Neural progenitor cell (in vitro differentiated cells): ENCODE results near the gene LMF1. TPM values are rescaled to one million over a fixed set of nuclear protein-coding genes. Genes with fewer than 3 reads are reported as not detected.
A peak's percentile ranks its signal among the peaks of the same experiment; 100 is the strongest.

ENCODE experiments used
- DNase-seq: peaks from one replicate; pipeline ENCODE4 v3.0.0-alpha.2; 2016; ENCODE audit warnings: low spot score
- H2AFZ ChIP-seq: fragments of 200-600 bp; sonication (generic); replicated peaks from 2 replicates; pipeline ENCODE4 v1.6.1; 2016; ENCODE audit warnings: antibody characterized with exemption
- H3F3A ChIP-seq: fragments of 200-600 bp; sonication (generic); 2 replicates; pipeline ENCODE4 v1.6.1; 2016; ENCODE audit warnings: antibody characterized with exemption, low read depth
- H3K27ac ChIP-seq: fragments of 200-600 bp; sonication (generic); 2 replicates; pipeline ENCODE4 v1.5.1; 2016; ENCODE audit warnings: mild to moderate bottlenecking
- H3K27me3 ChIP-seq: fragments of 200-600 bp; sonication (generic); 2 replicates; pipeline ENCODE4 v1.6.1; 2016; ENCODE audit warnings: mild to moderate bottlenecking, moderate library complexity
- H3K36me3 ChIP-seq: fragments of 200-600 bp; sonication (generic); 2 replicates; pipeline ENCODE4 v1.5.1; 2016
- H3K4me1 ChIP-seq: fragments of 200-600 bp; sonication (generic); 2 replicates; pipeline ENCODE4 v1.6.1; 2016; ENCODE audit warnings: mixed run types
- H3K4me2 ChIP-seq: fragments of 200-600 bp; sonication (generic); 2 replicates; pipeline ENCODE4 v1.6.1; 2016
- H3K4me3 ChIP-seq: fragments of 200-600 bp; sonication (generic); 2 replicates; pipeline ENCODE4 v1.5.1; 2016
- H3K79me2 ChIP-seq: fragments of 200-600 bp; sonication (generic); 2 replicates; pipeline ENCODE4 v1.6.1; 2016; ENCODE audit warnings: low read depth
- H3K9ac ChIP-seq: fragments of 200-600 bp; sonication (generic); 2 replicates; pipeline ENCODE4 v1.6.1; 2016
- H3K9me3 ChIP-seq: fragments of 200-600 bp; sonication (generic); 2 replicates; pipeline ENCODE4 v1.5.1; 2016; ENCODE audit warnings: low read depth
- H4K20me1 ChIP-seq: fragments of 200-600 bp; sonication (generic); 2 replicates; pipeline ENCODE4 v1.6.1; 2016; ENCODE audit warnings: low read depth
- H3K27ac Mint-ChIP-seq: 3 replicates; pipeline ENCODE4 v1.8.0; 2021; ENCODE audit warnings: mixed read lengths
- H3K27me3 Mint-ChIP-seq: 2 replicates; pipeline ENCODE4 v1.8.0; 2022; ENCODE audit warnings: low read depth, mild to moderate bottlenecking, inconsistent platforms, moderate library complexity, mixed read lengths; ENCODE audit not compliant: insufficient read depth
- H3K36me3 Mint-ChIP-seq: 3 replicates; pipeline ENCODE4 v1.8.0; 2021; ENCODE audit warnings: mixed read lengths
- H3K4me1 Mint-ChIP-seq: 3 replicates; pipeline ENCODE4 v1.8.0; 2021; ENCODE audit warnings: mixed read lengths
- H3K4me3 Mint-ChIP-seq: 3 replicates; pipeline ENCODE4 v1.8.0; 2021; ENCODE audit warnings: mild to moderate bottlenecking, moderate library complexity, mixed read lengths
- H3K9me3 Mint-ChIP-seq: 3 replicates; pipeline ENCODE4 v1.8.0; 2020; ENCODE audit warnings: mixed read lengths
- EZH2phosphoT487 ChIP-seq: fragments of 200-600 bp; sonication (generic); IDR thresholded peaks from 2 replicates; pipeline ENCODE4 v1.6.1; 2017; ENCODE audit warnings: antibody characterized with exemption
- total RNA-seq: library from RNA; depleted of rRNA; stranded (reverse); fragments of >200 nt; gene quantifications from 2 replicates; pipeline ENCODE4 v1.2.3, GENCODE V29; 2015; ENCODE audit warnings: low replicate concordance
- TF ChIP-seq, protein P1 (sequence below): fragments of 200-600 bp; sonication (generic); IDR thresholded peaks from 2 replicates; pipeline ENCODE4 v1.5.1; 2017; ENCODE audit warnings: antibody characterized with exemption, mild to moderate bottlenecking

Gene LMF1
- total RNA-seq, 1 donor from 2014 or later, result 3.4 TPM

DNA sequence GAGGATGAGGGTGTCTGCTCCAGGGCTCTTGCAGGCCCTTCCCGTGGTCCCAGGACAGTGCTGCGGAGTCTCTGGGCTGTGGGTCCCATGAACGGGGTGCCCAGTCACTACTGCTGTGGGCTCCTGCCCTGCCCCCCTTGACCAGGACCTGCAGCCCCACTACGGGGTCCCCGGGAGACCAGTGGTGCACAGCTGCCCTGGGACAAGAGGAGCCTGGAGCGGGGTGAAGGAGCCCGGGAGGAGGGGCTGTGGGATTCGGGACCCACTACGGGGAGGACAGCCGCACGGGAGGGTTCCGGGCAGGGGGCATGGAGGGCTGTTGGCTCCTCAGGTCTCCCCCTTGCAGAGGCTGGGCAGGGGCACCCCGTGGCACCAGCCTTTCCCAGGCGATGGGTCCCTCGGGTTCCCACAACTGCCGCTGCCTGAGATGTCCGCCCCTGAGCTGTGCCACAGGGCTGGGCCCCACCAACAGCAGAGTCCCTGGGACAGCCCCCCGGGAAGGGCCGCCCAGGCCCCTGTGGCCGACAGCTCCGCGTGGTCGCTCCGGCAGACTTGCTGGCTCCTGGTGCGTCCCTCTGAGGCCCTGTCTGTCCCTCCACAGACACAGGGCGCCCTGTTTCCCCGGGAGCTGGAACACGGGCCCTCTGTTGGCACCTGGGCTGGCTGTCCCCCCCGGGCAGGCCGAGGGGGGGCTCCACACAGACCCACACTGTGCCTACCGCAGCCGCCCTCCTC lies 118.2 kb downstream of the LMF1 start:
- H3K9me3 Mint-ChIP-seq, result peaks cover 44% of the 10 kb centered on the region
- H3K27ac ChIP-seq, result no peak overlapping the region

GRCh38 chr16:851871-852270 lies 118.9 kb downstream of the LMF1 start:
- TF ChIP-seq EZH2phosphoT487, result no peak
- Histone ChIP-seq H3F3A (peaks cover 1% of the 10 kb centered on the region), H3K36me3 (no peaks in the 10 kb centered on the region), H3K9me3 (no peaks in the 10 kb centered on the region), H3K9ac (no peak overlapping the region), H2AFZ (no peak overlapping the region), H3K4me3 (no peak overlapping the region), H3K4me2 (no peak overlapping the region), H3K27me3 (no peaks in the 10 kb centered on the region), H4K20me1 (no peaks in the 10 kb centered on the region), H3K4me1 (no peaks in the 10 kb centered on the region), H3K27ac (no peak overlapping the region), H3K79me2 (no peaks in the 10 kb centered on the region)
- Mint-ChIP-seq H3K4me3 (no peak overlapping the region), H3K36me3 (peaks cover 19% of the 10 kb centered on the region), H3K27me3 (peaks cover 11% of the 10 kb centered on the region), H3K27ac (no peak overlapping the region), H3K4me1 (peaks cover 4% of the 10 kb centered on the region), H3K9me3 (peaks cover 45% of the 10 kb centered on the region)
- DNase-seq, result no peak

More for the DNA sequence above, 118.2 kb downstream of the LMF1 start:
- Histone ChIP-seq H4K20me1 (no peaks in the 10 kb centered on the region), H3K36me3 (no peaks in the 10 kb centered on the region), H3F3A (no peaks in the 10 kb centered on the region), H3K79me2 (no peaks in the 10 kb centered on the region), H2AFZ (no peak overlapping the region), H3K9ac (no peak overlapping the region), H3K4me1 (no peaks in the 10 kb centered on the region), H3K27me3 (no peaks in the 10 kb centered on the region), H3K4me3 (no peak overlapping the region), H3K9me3 (no peaks in the 10 kb centered on the region), H3K4me2 (no peak overlapping the region)
- peaks cover 20% of the 10 kb centered on the region for H3K36me3 Mint-ChIP-seq
- peaks cover 4% of the 10 kb centered on the region for H3K4me1 Mint-ChIP-seq
- no peak for DNase-seq
- H3K27ac Mint-ChIP-seq, result no peak overlapping the region
- peaks cover 13% of the 10 kb centered on the region for H3K27me3 Mint-ChIP-seq
- no peak overlapping the region for H3K4me3 Mint-ChIP-seq
- no peak for TF ChIP-seq EZH2phosphoT487
- TF ChIP-seq, protein P1, sequence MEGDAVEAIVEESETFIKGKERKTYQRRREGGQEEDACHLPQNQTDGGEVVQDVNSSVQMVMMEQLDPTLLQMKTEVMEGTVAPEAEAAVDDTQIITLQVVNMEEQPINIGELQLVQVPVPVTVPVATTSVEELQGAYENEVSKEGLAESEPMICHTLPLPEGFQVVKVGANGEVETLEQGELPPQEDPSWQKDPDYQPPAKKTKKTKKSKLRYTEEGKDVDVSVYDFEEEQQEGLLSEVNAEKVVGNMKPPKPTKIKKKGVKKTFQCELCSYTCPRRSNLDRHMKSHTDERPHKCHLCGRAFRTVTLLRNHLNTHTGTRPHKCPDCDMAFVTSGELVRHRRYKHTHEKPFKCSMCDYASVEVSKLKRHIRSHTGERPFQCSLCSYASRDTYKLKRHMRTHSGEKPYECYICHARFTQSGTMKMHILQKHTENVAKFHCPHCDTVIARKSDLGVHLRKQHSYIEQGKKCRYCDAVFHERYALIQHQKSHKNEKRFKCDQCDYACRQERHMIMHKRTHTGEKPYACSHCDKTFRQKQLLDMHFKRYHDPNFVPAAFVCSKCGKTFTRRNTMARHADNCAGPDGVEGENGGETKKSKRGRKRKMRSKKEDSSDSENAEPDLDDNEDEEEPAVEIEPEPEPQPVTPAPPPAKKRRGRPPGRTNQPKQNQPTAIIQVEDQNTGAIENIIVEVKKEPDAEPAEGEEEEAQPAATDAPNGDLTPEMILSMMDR, result no peak

DNA sequence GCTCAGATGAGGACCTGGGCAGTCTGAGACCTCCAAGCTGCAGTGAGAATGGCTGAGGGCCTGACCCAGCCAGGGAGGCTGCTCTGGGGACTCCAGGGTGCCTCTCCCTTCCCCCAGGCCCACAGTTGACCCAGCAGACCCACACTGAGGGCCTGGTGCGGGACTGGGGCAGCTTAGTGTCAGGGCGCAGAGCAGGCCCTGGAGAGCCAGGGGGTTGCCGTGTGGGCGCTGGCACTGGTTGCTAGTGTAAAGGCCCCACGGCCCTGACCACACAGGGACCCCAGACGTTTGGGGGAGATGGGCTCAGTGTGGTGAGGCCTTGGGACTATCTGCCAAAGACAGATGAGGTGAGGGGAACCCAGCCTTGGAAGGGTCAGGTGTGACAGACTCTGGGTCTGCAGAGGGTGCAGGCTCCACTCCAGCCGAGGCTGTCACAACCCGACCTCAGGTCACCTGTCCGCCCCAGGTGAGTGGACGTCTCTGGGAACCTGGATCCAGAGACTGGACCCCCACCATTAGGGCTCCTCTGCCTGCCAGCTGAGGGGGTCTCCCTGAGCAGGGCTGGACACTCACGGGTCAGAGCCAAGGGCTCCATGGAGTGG lies 119.5 kb downstream of the LMF1 start:
- Mint-ChIP-seq H3K4me1 (peaks cover 4% of the 10 kb centered on the region), H3K9me3 (peaks cover 44% of the 10 kb centered on the region), H3K27ac (no peak overlapping the region), H3K36me3 (peaks cover 16% of the 10 kb centered on the region), H3K4me3 (no peak overlapping the region), H3K27me3 (peaks cover 11% of the 10 kb centered on the region)
- Histone ChIP-seq H3K4me1 (no peaks in the 10 kb centered on the region), H3K27me3 (no peaks in the 10 kb centered on the region), H3K36me3 (no peaks in the 10 kb centered on the region), H3K4me2 (no peak overlapping the region), H2AFZ (no peak overlapping the region), H3K27ac (no peak overlapping the region), H3F3A (peaks cover 3% of the 10 kb centered on the region), H3K4me3 (no peak overlapping the region), H3K79me2 (no peaks in the 10 kb centered on the region), H4K20me1 (no peaks in the 10 kb centered on the region), H3K9me3 (no peaks in the 10 kb centered on the region), H3K9ac (no peak overlapping the region)
- TF ChIP-seq EZH2phosphoT487, result no peak
- TF ChIP-seq, protein P1, result no peak
- no peak for DNase-seq

DNA sequence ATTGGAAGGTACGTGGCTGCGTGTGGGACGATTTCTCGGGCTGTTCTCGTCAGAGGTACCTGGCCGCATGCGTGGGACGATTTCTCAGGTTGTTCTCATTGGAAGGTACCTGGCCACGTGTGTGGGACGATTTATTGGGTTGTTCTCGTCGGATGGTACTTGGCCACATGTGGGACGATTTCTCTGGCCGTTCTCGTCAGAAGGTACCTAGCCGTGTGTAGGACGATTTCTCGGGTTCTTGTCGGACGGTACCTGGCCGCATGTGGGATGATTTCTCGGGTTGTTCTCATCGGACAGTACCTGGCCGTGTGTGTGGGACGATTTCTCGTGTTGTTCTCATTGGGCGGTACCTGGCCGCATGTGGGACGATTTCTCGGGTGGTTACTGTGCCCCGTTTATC lies 120.1 kb downstream of the LMF1 start:
- Histone ChIP-seq H3K4me2 (no peak overlapping the region), H3K9me3 (no peaks in the 10 kb centered on the region), H3K9ac (no peak overlapping the region), H3K27me3 (no peaks in the 10 kb centered on the region), H3K4me3 (no peak overlapping the region), H2AFZ (no peak overlapping the region), H3F3A (peaks cover 3% of the 10 kb centered on the region), H4K20me1 (no peaks in the 10 kb centered on the region), H3K27ac (no peak overlapping the region), H3K36me3 (no peaks in the 10 kb centered on the region), H3K4me1 (no peaks in the 10 kb centered on the region), H3K79me2 (no peaks in the 10 kb centered on the region)
- Mint-ChIP-seq H3K27ac (no peak overlapping the region), H3K36me3 (peaks cover 16% of the 10 kb centered on the region), H3K4me3 (peak overlapping the region; percentile 31), H3K4me1 (peaks cover 4% of the 10 kb centered on the region), H3K9me3 (peaks cover 45% of the 10 kb centered on the region), H3K27me3 (peaks cover 6% of the 10 kb centered on the region)
- no peak for DNase-seq
- TF ChIP-seq, protein P1, result no peak
- no peak for TF ChIP-seq EZH2phosphoT487
